Smooth muscle cell (in vitro differentiated cells): Measurements from ENCODE around the gene SCML2. TPM values are rescaled to one million over a fixed set of nuclear protein-coding genes. Genes with fewer than 3 reads are reported as not detected.
"Not testable (repeated sequence)": the region's sequence is repeated elsewhere in the genome, so short reads cannot be mapped to it uniquely, and the experiment has no call there.

Experiments used
- DNase-seq: peaks from one replicate; lab custom pipeline; 2025; ENCODE audit not compliant: unreplicated experiment; lab: John Stamatoyannopoulos, UW
- H2AFZ ChIP-seq: fragments of 200-600 bp; sonication (generic); 2 replicates; pipeline ENCODE4 v1.6.0; 2016; ENCODE audit warnings: antibody characterized with exemption, low read depth, mild to moderate bottlenecking
- H3F3A ChIP-seq: fragments of 200-600 bp; sonication (generic); 2 replicates; pipeline ENCODE4 v1.6.0; 2017; ENCODE audit warnings: antibody characterized with exemption, low read depth
- H3K27ac ChIP-seq: fragments of 200-600 bp; sonication (generic); 2 replicates; pipeline ENCODE4 v1.5.1; 2016; ENCODE audit warnings: low read depth, mild to moderate bottlenecking
- H3K27me3 ChIP-seq: fragments of 200-600 bp; sonication (generic); 2 replicates; pipeline ENCODE4 v1.6.1; 2016; ENCODE audit warnings: low read depth, mild to moderate bottlenecking
- H3K36me3 ChIP-seq: fragments of 200-600 bp; sonication (generic); 2 replicates; pipeline ENCODE4 v1.5.1; 2016; ENCODE audit warnings: low read depth
- H3K4me1 ChIP-seq: fragments of 200-600 bp; sonication (generic); 2 replicates; pipeline ENCODE4 v1.5.1; 2016; ENCODE audit warnings: low read depth
- H3K4me2 ChIP-seq: fragments of 200-600 bp; sonication (generic); 2 replicates; pipeline ENCODE4 v1.6.0; 2016; ENCODE audit warnings: mild to moderate bottlenecking
- H3K4me3 ChIP-seq: fragments of 200-600 bp; sonication (generic); 2 replicates; pipeline ENCODE4 v1.5.1; 2016; ENCODE audit warnings: mild to moderate bottlenecking
- H3K79me2 ChIP-seq: fragments of 200-600 bp; sonication (generic); 2 replicates; pipeline ENCODE4 v1.6.0; 2016; ENCODE audit warnings: low read depth, mild to moderate bottlenecking
- H3K9ac ChIP-seq: fragments of 200-600 bp; sonication (generic); 2 replicates; pipeline ENCODE4 v1.6.0; 2016; ENCODE audit warnings: low read depth
- H3K9me3 ChIP-seq: fragments of 200-600 bp; sonication (generic); replicated peaks from 2 replicates; pipeline ENCODE4 v1.5.1; 2016; ENCODE audit warnings: low read depth
- H4K20me1 ChIP-seq: fragments of 200-600 bp; sonication (generic); 2 replicates; pipeline ENCODE4 v1.6.0; 2016; ENCODE audit warnings: low read depth
- CTCF ChIP-seq: fragments of 200-600 bp; sonication (generic); IDR thresholded peaks from 2 replicates; pipeline ENCODE4 v1.5.1; 2017; ENCODE audit warnings: borderline replicate concordance, mild to moderate bottlenecking, antibody characterized with exemption; ENCODE audit not compliant: insufficient read depth, poor library complexity, severe bottlenecking
- WGBS: methylation state at CpG from one replicate; pipeline ENCODE4 v1.1.7; 2016; ENCODE audit warnings: low lambda C conversion rate; 5-methylcytosine and 5-hydroxymethylcytosine counted together
- polyA plus RNA-seq: library from polyadenylated mRNA; unstranded; fragments of >200 nt; fragmentation: Nextera tagmentation; extraction: Ambion mirVana; gene quantifications from 2 replicates; pipeline ENCODE4 v1.2.1, GENCODE V29; 2016
- total RNA-seq: library from RNA; depleted of rRNA; stranded (reverse); fragments of >200 nt; gene quantifications from 2 replicates; pipeline ENCODE4 v1.2.3, GENCODE V29; 2014

The SCML2 gene
- total and polyA plus RNA-seq, 2 experiments from 2014 or later: 1.5 to 1.8 TPM

GRCh38 chrX:18390941-18391538, 36.6 kb upstream of the SCML2 start:
- Histone ChIP-seq H3K4me2 (no peak overlapping the region), H3K27me3 (no peaks in the 10 kb centered on the region), H3K9ac (no peak overlapping the region), H3K9me3 (no peaks in the 10 kb centered on the region), H3K4me1 (no peaks in the 10 kb centered on the region), H3K27ac (no peak overlapping the region), H3F3A (no peaks in the 10 kb centered on the region), H3K4me3 (no peak overlapping the region), H3K79me2 (no peaks in the 10 kb centered on the region), H4K20me1 (no peaks in the 10 kb centered on the region), H2AFZ (no peak overlapping the region), H3K36me3 (no peaks in the 10 kb centered on the region)
- peak; percentile 4 for DNase-seq
- WGBS: 28% methylated on average over 9 of the region's 9 CpGs
- peak; percentile 71 for TF ChIP-seq CTCF

- H4K20me1 ChIP-seq: no peaks in the 10 kb centered on the region
- H3K4me1 ChIP-seq: no peaks in the 10 kb centered on the region
Measured at GRCh38 chrX:18389966-18390365, 35.5 kb upstream of the SCML2 start.

GRCh38 chrX:18377796-18378195, 23.3 kb upstream of the SCML2 start:
- TF ChIP-seq CTCF: peak; percentile 26
- Histone ChIP-seq H3K4me1 (no peaks in the 10 kb centered on the region), H3K79me2 (no peaks in the 10 kb centered on the region), H3K36me3 (no peaks in the 10 kb centered on the region), H3F3A (no peaks in the 10 kb centered on the region), H4K20me1 (no peaks in the 10 kb centered on the region), H3K9ac (no peak overlapping the region), H3K4me3 (no peak overlapping the region), H2AFZ (no peak overlapping the region), H3K27me3 (no peaks in the 10 kb centered on the region), H3K4me2 (no peak overlapping the region), H3K9me3 (no peaks in the 10 kb centered on the region), H3K27ac (no peak overlapping the region)
- no peak for DNase-seq
- WGBS: 48% methylated on average over 6 of the region's 6 CpGs

More at GRCh38 chrX:18389966-18390365, 35.5 kb upstream of the SCML2 start:
- H3K9ac ChIP-seq: no peak overlapping the region
- H3K4me2 ChIP-seq: no peak overlapping the region
- no peaks in the 10 kb centered on the region for H3K9me3 ChIP-seq
- 76% methylated on average over 3 of the region's 3 CpGs for WGBS
- no peaks in the 10 kb centered on the region for H3F3A ChIP-seq
- H2AFZ ChIP-seq: no peak overlapping the region
- no peaks in the 10 kb centered on the region for H3K27me3 ChIP-seq
- no peaks in the 10 kb centered on the region for H3K79me2 ChIP-seq
- no peak overlapping the region for H3K4me3 ChIP-seq
- DNase-seq: no peak
- H3K27ac ChIP-seq: no peak overlapping the region
- no peaks in the 10 kb centered on the region for H3K36me3 ChIP-seq
- TF ChIP-seq CTCF: no peak

- H3K4me1 ChIP-seq, H4K20me1 ChIP-seq, H3K9me3 ChIP-seq, H3K79me2 ChIP-seq, DNase-seq, H3F3A ChIP-seq, H3K27me3 ChIP-seq, H3K27ac ChIP-seq, H3K9ac ChIP-seq, H3K4me3 ChIP-seq, H3K36me3 ChIP-seq, H3K4me2 ChIP-seq, H2AFZ ChIP-seq: not testable (repeated sequence)
- 80% methylated on average over 9 of the region's 9 CpGs for WGBS
Measured at GRCh38 chrX:18375131-18375805, 20.8 kb upstream of the SCML2 start.

- not testable (repeated sequence) for H3K4me2 ChIP-seq, H3F3A ChIP-seq, H3K27me3 ChIP-seq, H3K27ac ChIP-seq, H4K20me1 ChIP-seq, H3K79me2 ChIP-seq, H2AFZ ChIP-seq, H3K9ac ChIP-seq, H3K4me1 ChIP-seq, H3K4me3 ChIP-seq, H3K36me3 ChIP-seq, DNase-seq, H3K9me3 ChIP-seq
- WGBS: 76% methylated on average over 5 of the region's 5 CpGs
Measured at GRCh38 chrX:18369096-18369495, 14.6 kb upstream of the SCML2 start.
